ENCODE data around the gene WIZ. TPM values are rescaled to one million over a fixed set of nuclear protein-coding genes. Genes with fewer than 3 reads are reported as not detected.

WIZ gene
- total RNA-seq, 1 donor from 2014 or later = 5.6 TPM

DNA sequence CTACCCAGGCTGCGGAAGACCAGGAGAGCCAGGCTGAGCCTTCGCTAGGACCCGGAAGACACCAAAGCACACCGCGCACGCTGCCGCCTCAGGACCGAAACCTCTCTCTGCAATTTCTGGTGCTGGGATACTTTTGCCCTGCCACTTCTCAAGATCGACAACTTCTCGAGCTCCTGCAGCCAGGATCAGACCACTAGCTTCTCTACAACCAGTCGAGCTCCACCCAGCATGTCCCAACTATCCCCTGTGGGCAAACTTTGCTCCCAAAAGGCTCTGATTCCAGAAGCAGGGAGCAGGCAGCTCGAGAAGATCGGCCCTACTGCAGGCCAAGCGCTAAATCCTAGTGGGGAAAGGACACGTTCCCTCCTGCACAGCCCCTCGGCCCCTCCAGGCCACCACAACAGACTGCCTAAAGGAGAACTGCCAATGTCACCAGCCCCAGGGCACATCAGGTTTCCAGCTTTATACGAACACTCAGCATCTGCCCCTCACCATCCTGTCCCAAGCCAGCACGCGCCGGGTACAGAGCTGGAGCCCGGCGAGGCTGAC, 71.1 kb downstream of the WIZ start:
- DNase-seq (ENCODE audit: low read depth in 2 of 2) = peak; percentile 51 to 65

DNA sequence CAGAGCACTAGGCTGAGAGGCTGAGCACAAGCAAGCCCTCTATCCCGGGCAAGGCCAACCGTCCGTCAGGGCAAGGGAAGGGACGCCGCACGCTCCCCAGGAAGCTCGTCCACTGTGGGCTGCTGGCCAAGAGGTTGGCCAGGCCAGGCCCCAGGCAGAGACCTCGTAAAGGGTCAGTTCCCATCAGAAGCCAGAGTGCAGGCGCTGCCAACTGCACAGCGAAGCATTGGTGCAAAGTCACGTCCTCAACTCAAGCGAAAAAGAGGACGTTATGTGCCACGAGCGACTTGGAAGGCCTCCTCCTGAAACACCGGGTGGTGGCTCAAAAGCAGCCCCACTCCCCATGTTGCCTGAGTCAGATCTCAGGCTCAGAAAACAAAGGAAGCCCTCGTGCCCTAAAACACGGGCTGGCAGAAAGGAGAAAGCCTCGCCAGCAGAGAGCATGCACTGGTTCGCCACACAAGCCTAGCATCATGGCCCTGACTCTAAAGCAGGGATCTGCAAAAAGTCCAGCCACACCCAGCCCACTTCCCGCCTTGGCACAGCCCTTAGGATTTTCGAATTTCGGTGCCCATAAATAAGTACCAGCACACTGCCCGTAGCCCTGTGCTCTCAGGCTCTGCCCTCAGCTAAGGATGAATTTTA, 74.8 kb downstream of the WIZ start:
- DNase-seq (ENCODE audit: low read depth in 2 of 2) = peak; percentile 60 to 89

DNA sequence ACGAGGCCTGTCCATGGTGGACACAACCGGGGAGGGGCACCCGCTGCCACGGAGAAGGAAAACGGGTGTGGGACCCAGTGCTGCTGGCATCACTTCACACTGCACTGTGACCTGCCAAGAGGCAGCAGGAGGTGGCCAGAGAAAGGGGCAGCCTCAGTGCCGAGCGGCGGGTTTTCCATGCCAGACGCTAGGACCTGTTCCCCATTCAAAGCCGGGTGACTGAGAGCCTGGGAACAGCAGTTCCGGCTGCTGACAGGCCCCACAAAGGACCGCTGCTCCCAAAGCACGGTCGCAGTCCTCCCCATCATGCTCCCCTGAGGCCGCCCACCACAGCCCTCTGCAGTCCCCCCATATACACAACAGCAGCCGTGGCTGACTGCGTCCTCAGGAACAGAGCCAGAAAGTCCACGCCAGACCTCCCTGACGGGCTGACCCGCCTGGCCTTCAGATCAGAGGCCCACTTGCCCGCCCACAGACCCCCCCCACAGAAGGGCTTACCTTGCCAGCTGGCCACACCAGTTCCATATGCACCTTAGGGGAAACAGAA, 75.6 kb downstream of the WIZ start:
- peak in 1 of 2 donors; percentile 20 for DNase-seq (ENCODE audit: low read depth in 2 of 2)

DNA sequence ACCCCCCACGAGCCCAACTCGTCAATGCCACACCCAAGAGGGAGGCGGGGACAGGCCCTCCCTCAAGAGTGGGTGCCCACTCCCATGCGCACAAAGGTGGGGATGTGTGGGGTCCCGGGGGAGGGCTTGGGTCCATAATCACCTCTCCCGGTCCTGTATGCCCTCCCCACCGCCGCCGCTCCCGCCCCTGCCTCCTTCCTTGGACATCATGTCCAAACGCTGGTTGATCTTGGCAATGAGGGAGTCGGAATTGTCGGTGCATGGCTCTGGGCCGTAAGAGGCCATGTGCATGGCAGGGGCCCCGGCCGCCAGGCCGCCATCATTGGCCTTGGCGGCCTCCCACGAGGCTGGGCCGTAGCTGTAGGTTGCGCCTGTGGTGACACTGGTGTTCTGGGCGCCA, 76.1 kb downstream of the WIZ start:
- no peak for DNase-seq (ENCODE audit: low read depth in 2 of 2)

DNA sequence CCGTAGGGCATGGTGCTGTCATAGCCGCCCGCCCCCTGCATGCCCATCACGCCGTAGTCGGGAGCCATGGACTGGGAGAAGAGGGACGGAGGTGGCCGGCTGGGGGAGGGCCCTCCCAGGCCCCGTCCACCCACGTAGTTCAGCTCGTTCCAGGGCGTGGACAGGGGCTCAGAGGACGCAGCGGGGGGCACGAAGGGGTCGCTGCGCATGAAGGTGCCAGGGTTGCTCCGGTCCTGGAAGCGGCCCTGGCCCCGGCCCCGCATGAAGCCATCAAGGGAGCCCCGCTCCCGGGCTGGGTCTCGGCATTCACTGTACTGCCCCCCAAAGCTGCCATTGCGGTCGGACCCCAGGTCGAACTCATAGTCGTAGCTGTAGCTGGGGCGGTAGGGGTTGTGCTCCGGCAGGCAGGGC, 76.9 kb downstream of the WIZ start:
- no peak for DNase-seq (ENCODE audit: low read depth in 2 of 2)

DNA sequence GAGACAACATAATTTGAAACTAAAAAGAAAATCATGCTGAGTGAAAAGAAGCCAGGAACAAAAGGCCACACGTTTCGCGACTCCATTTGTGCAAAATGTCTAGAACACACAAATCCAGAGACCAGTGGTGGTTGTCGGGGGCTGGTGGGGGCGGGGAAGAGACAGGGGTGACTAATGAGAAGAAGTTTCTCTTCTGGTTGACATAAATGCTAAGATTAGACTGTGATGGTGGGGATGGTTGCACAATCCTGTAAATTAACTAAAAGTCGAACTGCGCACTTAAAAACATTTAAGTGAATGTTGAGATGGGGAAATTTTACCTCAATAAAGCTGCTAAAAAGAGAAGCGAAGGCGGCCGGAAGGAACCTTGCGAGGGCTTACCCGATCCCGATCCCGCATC, 77.3 kb downstream of the WIZ start:
- DNase-seq (ENCODE audit: low read depth in 2 of 2) = no peak

DNA sequence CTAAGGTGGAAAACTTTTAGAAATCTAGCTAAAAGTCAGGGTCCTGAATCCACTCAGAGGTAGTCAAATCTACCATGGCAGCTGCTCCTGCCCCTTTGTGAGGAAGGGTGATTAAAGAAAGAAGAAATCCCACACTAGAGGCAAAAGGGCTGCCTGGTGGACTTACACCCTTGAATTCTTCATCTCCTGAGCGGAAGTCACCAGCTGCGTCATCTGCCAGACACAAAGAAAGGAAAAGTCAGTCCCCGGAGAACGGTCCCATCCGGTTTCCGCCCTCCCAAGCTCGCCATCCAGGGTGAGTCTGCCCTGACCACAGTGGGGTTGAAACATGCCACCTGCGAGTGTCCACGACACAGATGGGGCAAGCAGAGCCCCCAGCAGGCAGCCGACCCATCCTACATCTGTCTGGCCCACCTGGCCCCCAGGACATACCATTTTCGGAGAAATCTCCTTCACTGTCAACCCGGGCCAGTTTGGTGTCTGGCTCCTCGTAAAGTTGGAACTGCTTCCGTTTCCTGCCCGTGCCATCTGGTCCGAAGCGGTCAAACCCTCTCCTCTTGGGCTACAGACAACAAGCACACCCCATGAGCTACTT, 77.9 kb downstream of the WIZ start:
- no peak for DNase-seq (ENCODE audit: low read depth in 2 of 2)

DNA sequence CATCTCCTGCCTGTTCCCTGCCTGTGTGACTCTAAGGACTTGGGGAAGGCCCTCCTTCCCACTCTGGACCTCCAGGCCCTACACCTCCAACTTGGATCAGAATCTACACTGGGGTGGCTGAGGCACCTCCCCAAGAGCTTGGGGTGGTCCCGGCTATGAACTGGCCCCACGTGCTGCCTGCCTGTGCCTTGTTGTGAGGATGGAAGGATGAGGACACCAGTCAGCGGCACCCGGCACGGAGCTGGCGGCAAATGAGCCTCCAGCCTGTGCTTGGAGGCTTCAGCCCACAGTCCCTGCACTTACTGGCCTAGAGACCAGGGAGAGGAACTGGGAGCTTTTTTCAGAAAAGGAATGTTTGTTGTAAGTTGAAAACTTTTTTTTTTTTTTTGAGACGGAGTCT, 78.6 kb downstream of the WIZ start:
- no peak for DNase-seq (ENCODE audit: low read depth in 2 of 2)

Other genes with a start within 250 kb of the WIZ start
- gene NOTCH3, start 249.0 kb downstream of the WIZ start, total RNA-seq = 0.20 and 0.65 TPM in 2 replicates
- under 0.01 TPM in 1 of 2 replicates, not detected in the other for gene EPHX3, start 217.5 kb downstream of the WIZ start, total RNA-seq
- 6.3 and 9.9 TPM in 2 replicates for gene BRD4, start 117.4 kb downstream of the WIZ start, total RNA-seq
- 10.5 and 11.1 TPM in 2 replicates for gene AKAP8, start 70.2 kb downstream of the WIZ start, total RNA-seq
- gene AKAP8L, start 31.0 kb downstream of the WIZ start, total RNA-seq = 28.8 and 39.9 TPM in 2 replicates
- 10.9 and 16.9 TPM in 2 replicates for gene RASAL3, start 14.6 kb upstream of the WIZ start, total RNA-seq
- gene PGLYRP2, start 29.5 kb upstream of the WIZ start, total RNA-seq = not detected in 2 replicates
- not detected in 2 replicates for gene CYP4F22, start 58.6 kb upstream of the WIZ start, total RNA-seq
- gene CYP4F8, start 165.3 kb upstream of the WIZ start, total RNA-seq = not detected in 2 replicates
- not detected in 2 replicates for gene CYP4F3, start 190.9 kb upstream of the WIZ start, total RNA-seq
- gene CYP4F12, start 223.1 kb upstream of the WIZ start, total RNA-seq = not detected in 2 replicates

Data from lung microvascular endothelial cell (primary cell).